CD14-positive monocyte (primary cell): ENCODE measurements around the gene MON2. TPM values are rescaled to one million over a fixed set of nuclear protein-coding genes. Genes with fewer than 3 reads are reported as not detected.

Experiments
- DNase-seq, 3 donors: peaks; one replicate each; pipeline ENCODE4 v3.0.0-alpha.2; 2011 to 2022
- H2AFZ ChIP-seq: 2 replicates; pipeline ENCODE4 v1.6.0; 2012; ENCODE audit warnings: mild to moderate bottlenecking, low read depth, low read length, inconsistent platforms; ENCODE audit not compliant: insufficient read depth, poor library complexity, severe bottlenecking
- H3K27ac ChIP-seq, 2 donors: 1 replicate in 1 of 2; 2 replicates in 1 of 2; pipeline ENCODE4 v1.5.1; 2012 to 2013; ENCODE audit warnings: low read length in 2 of 2, control low read depth in 1 of 2, inconsistent platforms in 1 of 2, low read depth in 1 of 2, mild to moderate bottlenecking in 1 of 2
- H3K27me3 ChIP-seq, 2 donors: one replicate each; pipeline versions ENCODE4 v1.6.0 to v1.6.1; 2011 to 2013; ENCODE audit warnings: low read length in 2 of 2; ENCODE audit not compliant: control insufficient read depth in 2 of 2, insufficient read depth in 2 of 2
- H3K36me3 ChIP-seq, 2 donors: replicated peaks in 1 of 2; 1 replicate in 1 of 2; 2 replicates in 1 of 2; pipeline versions ENCODE4 v1.5.1 to v1.6.1; 2012 to 2013; ENCODE audit warnings: low read length in 2 of 2, control low read depth in 1 of 2, inconsistent platforms in 1 of 2, mild to moderate bottlenecking in 1 of 2; ENCODE audit not compliant: insufficient read depth in 2 of 2, control insufficient read depth in 1 of 2
- H3K4me1 ChIP-seq, 2 donors: 1 replicate in 1 of 2; 2 replicates in 1 of 2; pipeline versions ENCODE4 v1.5.1 to v1.6.1; 2012 to 2013; ENCODE audit warnings: low read length in 2 of 2, control low read depth in 1 of 2, inconsistent platforms in 1 of 2, mild to moderate bottlenecking in 1 of 2, moderate library complexity in 1 of 2; ENCODE audit not compliant: insufficient read depth in 2 of 2, control insufficient read depth in 1 of 2
- H3K4me2 ChIP-seq: replicated peaks from 2 replicates; pipeline ENCODE3; 2012; ENCODE audit warnings: low read length, moderate library complexity, mild to moderate bottlenecking; ENCODE audit not compliant: poor library complexity, severe bottlenecking; ENCODE audit errors: extremely low read depth
- H3K4me3 ChIP-seq, 3 experiments: fragments of 200-600 bp in 1 of 3; sonication (generic) in 1 of 3; replicated peaks in 1 of 3; 1 replicate in 2 of 3; 2 replicates in 1 of 3; pipeline ENCODE4 v1.5.1; 2011 to 2013; ENCODE audit warnings: low read length in 3 of 3, mild to moderate bottlenecking in 3 of 3, control low read depth in 2 of 3, low read depth in 2 of 3, inconsistent platforms in 1 of 3, moderate library complexity in 1 of 3
- H3K79me2 ChIP-seq: 2 replicates; pipeline ENCODE4 v1.6.0; 2012; ENCODE audit warnings: mild to moderate bottlenecking, control low read depth, inconsistent platforms, low read length, moderate library complexity; ENCODE audit not compliant: insufficient read depth
- H3K9ac ChIP-seq: 2 replicates; pipeline ENCODE4 v1.6.0; 2017; ENCODE audit warnings: low read length, mild to moderate bottlenecking; ENCODE audit not compliant: insufficient read depth, poor library complexity, severe bottlenecking
- H3K9me3 ChIP-seq, 2 donors: replicated peaks in 1 of 2; 1 replicate in 1 of 2; 2 replicates in 1 of 2; pipeline versions ENCODE4 v1.5.1 to v1.6.1; 2012 to 2013; ENCODE audit warnings: low read length in 2 of 2, control low read depth in 1 of 2; ENCODE audit not compliant: control insufficient read depth in 1 of 2, insufficient read depth in 1 of 2
- H4K20me1 ChIP-seq: 2 replicates; pipeline ENCODE4 v1.6.0; 2012; ENCODE audit warnings: mild to moderate bottlenecking, low read length, control low read depth, moderate library complexity; ENCODE audit not compliant: insufficient read depth
- H3K27ac Mint-ChIP-seq, 7 donors: one replicate each; pipeline ENCODE4 v1.8.0; 2020; ENCODE audit warnings: mild to moderate bottlenecking in 7 of 7, mixed read lengths in 7 of 7, moderate library complexity in 6 of 7, inconsistent platforms in 2 of 7
- H3K27me3 Mint-ChIP-seq, 3 donors: one replicate each; pipeline ENCODE4 v1.8.0; 2021 to 2022; ENCODE audit warnings: low read depth in 3 of 3, mild to moderate bottlenecking in 3 of 3, mixed read lengths in 3 of 3, moderate library complexity in 3 of 3, inconsistent platforms in 1 of 3
- H3K36me3 Mint-ChIP-seq, 2 donors: one replicate each; pipeline ENCODE4 v1.8.0; 2020; ENCODE audit warnings: mixed read lengths in 2 of 2, inconsistent platforms in 1 of 2, mild to moderate bottlenecking in 1 of 2
- H3K4me1 Mint-ChIP-seq: one replicate; pipeline ENCODE4 v1.8.0; 2020; ENCODE audit warnings: mild to moderate bottlenecking, mixed read lengths
- H3K4me3 Mint-ChIP-seq, 2 donors: one replicate each; pipeline ENCODE4 v1.8.0; 2020; ENCODE audit warnings: mild to moderate bottlenecking in 2 of 2, mixed read lengths in 2 of 2, moderate library complexity in 1 of 2
- H3K9me3 Mint-ChIP-seq, 7 donors: one replicate each; pipeline ENCODE4 v1.8.0; 2020 to 2022; ENCODE audit warnings: mixed read lengths in 7 of 7, mild to moderate bottlenecking in 6 of 7, moderate library complexity in 6 of 7, inconsistent platforms in 2 of 7
- CTCF ChIP-seq: fragments of 200-600 bp; IDR thresholded peaks from one replicate; pipeline ENCODE4 v1.8.0; 2022; ENCODE audit warnings: antibody characterized with exemption, mild to moderate bottlenecking
- WGBS: methylation state at CpG from one replicate; pipeline ENCODE4 v1.1.5; 2013; ENCODE audit warnings: missing lambda C conversion rate; ENCODE audit not compliant: insufficient coverage; 5-methylcytosine and 5-hydroxymethylcytosine counted together
- intact Hi-C, 2 donors: fragments of 100-400 bp; cut with micrococcal nuclease; formaldehyde crosslinking; loops; one replicate each; pipeline versions ENCODE4 v1.15.0 to v1.15.1; 2023
- polyA plus RNA-seq, 3 donors: library from polyadenylated mRNA; depleted of rRNA in 1 of 3; unstranded in 2 of 3; stranded (reverse) in 1 of 3; fragments of 300-500 nt in 2 of 3; fragments of >200 nt in 1 of 3; fragmentation: Illumina TruSeq in 2 of 3; gene quantifications; 1 replicate in 2 of 3; 2 replicates in 1 of 3; pipeline ENCODE4 v1.2.3, GENCODE V29; 2012 to 2021

MON2 gene
- polyA plus RNA-seq, 3 donors = 6.8 to 17.0 (median 9.6) TPM

- Histone ChIP-seq H3K36me3 (no peaks in the 10 kb centered on the region), H4K20me1 (no peaks in the 10 kb centered on the region), H2AFZ (peak overlapping the region; percentile 76), H3K79me2 (peaks cover 55% of the 10 kb centered on the region), H3K27ac (peak overlapping the region in 1 of 2 donors; percentile 99), H3K27me3 (no peaks in the 10 kb centered on the region), H3K4me1 (peaks cover 16 to 30% of the 10 kb centered on the region in 2 donors), H3K9me3 (no peaks in the 10 kb centered on the region), H3K9ac (peak overlapping the region; percentile 99), H3K4me3 (peak overlapping the region; percentile 54 to 86 (median 58)), H3K4me2 (peak overlapping the region; percentile 81)
- no peak for DNase-seq
- peaks cover 0 to 2% of the 10 kb centered on the region in 2 donors for H3K36me3 Mint-ChIP-seq
- no CpG with 5 or more reads among the region's 1 CpG for WGBS
- H3K4me1 Mint-ChIP-seq = peaks cover 37% of the 10 kb centered on the region
- H3K9me3 Mint-ChIP-seq = no peaks in the 10 kb centered on the region
- H3K27ac Mint-ChIP-seq = peak overlapping the region; percentile 96 to 100 (median 99)
- H3K27me3 Mint-ChIP-seq = peaks cover 0 to 2% (median 0%) of the 10 kb centered on the region in 3 donors
- TF ChIP-seq CTCF = no peak
- intact Hi-C loops = loop anchor here in 1 of 2 donors (5.0 kb wide), 3 partner anchors 128 to 392 kb away; no protein-coding TSS in a partner anchor
- H3K4me3 Mint-ChIP-seq = peak overlapping the region; percentile 89
Observed at GRCh38 chr12:62604373-62604772, 137.7 kb downstream of the MON2 start.

- no peak for DNase-seq
- TF ChIP-seq CTCF = no peak
- peaks cover 37% of the 10 kb centered on the region for H3K4me1 Mint-ChIP-seq
- no CpG with 5 or more reads among the region's 4 CpGs for WGBS
- H3K36me3 ChIP-seq = no peaks in the 10 kb centered on the region
- H3K4me3 Mint-ChIP-seq = peak overlapping the region; percentile 89
- peaks cover 16 to 30% of the 10 kb centered on the region in 2 donors for H3K4me1 ChIP-seq
- peaks cover 0 to 2% of the 10 kb centered on the region in 2 donors for H3K36me3 Mint-ChIP-seq
- H3K9me3 ChIP-seq = no peaks in the 10 kb centered on the region
- H3K27ac Mint-ChIP-seq = peak overlapping the region in 3 of 7 donors; percentile 15 to 99 (median 30)
- H3K9me3 Mint-ChIP-seq = no peaks in the 10 kb centered on the region
- no peaks in the 10 kb centered on the region for H4K20me1 ChIP-seq
- peak overlapping the region in 1 of 3 experiments; percentile 86 for H3K4me3 ChIP-seq
- H3K27me3 ChIP-seq = no peaks in the 10 kb centered on the region
- peak overlapping the region; percentile 81 for H3K4me2 ChIP-seq
- no peak overlapping the region for H2AFZ ChIP-seq
- intact Hi-C loops = loop anchor here in 1 of 2 donors (5.0 kb wide), 3 partner anchors 127 to 393 kb away; no protein-coding TSS in a partner anchor
- peaks cover 58% of the 10 kb centered on the region for H3K79me2 ChIP-seq
- peak overlapping the region in 1 of 2 donors; percentile 99 for H3K27ac ChIP-seq
- peaks cover 0 to 2% (median 0%) of the 10 kb centered on the region in 3 donors for H3K27me3 Mint-ChIP-seq
- H3K9ac ChIP-seq = no peak overlapping the region
Observed at GRCh38 chr12:62604871-62605270, 138.2 kb downstream of the MON2 start.
